GM18867 (cell line): ENCODE results near the gene LYPLAL1.

Experiments
- ATAC-seq: cut with Tn5 transposase; IDR thresholded peaks from one replicate; pipeline ENCODE4 v1.9.1; 2021; ENCODE audit warnings: mild to moderate bottlenecking, moderate library complexity; ENCODE audit not compliant: unreplicated experiment

LYPLAL1 gene

GRCh38 chr1:219173758-219174459, at the start of gene LYPLAL1:
Gene LYPLAL1 (plus strand): TSS chr1:219173878. CDS start chr1:219173891, 13 bp downstream.
- ATAC-seq: peak; percentile 84

GRCh38 chr1:219124163-219124562, 49.5 kb upstream of the LYPLAL1 start:
- no peak for ATAC-seq

- ATAC-seq: no peak
These were observed 48.3 kb upstream of the LYPLAL1 start for GRCh38 chr1:219125342-219125741.

GRCh38 chr1:219126377-219126776, 47.3 kb upstream of the LYPLAL1 start:
- ATAC-seq: no peak

GRCh38 chr1:219128957-219129356, 44.7 kb upstream of the LYPLAL1 start:
- no peak for ATAC-seq

- no peak for ATAC-seq
These were observed 43.2 kb upstream of the LYPLAL1 start for GRCh38 chr1:219130366-219130935.

- ATAC-seq: no peak
These were observed 40.7 kb upstream of the LYPLAL1 start for GRCh38 chr1:219132939-219133338.

GRCh38 chr1:219138747-219139146, 34.9 kb upstream of the LYPLAL1 start:
- no peak for ATAC-seq

- ATAC-seq: no peak
These were observed 33.3 kb upstream of the LYPLAL1 start for GRCh38 chr1:219140303-219140877.

- no peak for ATAC-seq
These were observed 29.9 kb upstream of the LYPLAL1 start for GRCh38 chr1:219143735-219144134.

- no peak for ATAC-seq
These were observed 28.9 kb upstream of the LYPLAL1 start for GRCh38 chr1:219144658-219145315.

- no peak for ATAC-seq
These were observed 26.1 kb upstream of the LYPLAL1 start for GRCh38 chr1:219147571-219148019.

- ATAC-seq: no peak
These were observed 24.6 kb upstream of the LYPLAL1 start for GRCh38 chr1:219149009-219149577.

- no peak for ATAC-seq
These were observed 23.7 kb upstream of the LYPLAL1 start for GRCh38 chr1:219149953-219150352.

GRCh38 chr1:219150913-219151312, 22.8 kb upstream of the LYPLAL1 start:
- no peak for ATAC-seq

- ATAC-seq: no peak
These were observed 22.2 kb upstream of the LYPLAL1 start for GRCh38 chr1:219151467-219151866.

- no peak for ATAC-seq
These were observed 20.9 kb upstream of the LYPLAL1 start for GRCh38 chr1:219152751-219153150.

GRCh38 chr1:219153723-219154122, 20.0 kb upstream of the LYPLAL1 start:
- ATAC-seq: no peak

GRCh38 chr1:219155135-219155534, 18.5 kb upstream of the LYPLAL1 start:
- ATAC-seq: no peak

GRCh38 chr1:219159946-219160645, 13.6 kb upstream of the LYPLAL1 start:
- ATAC-seq: peak; percentile 85

GRCh38 chr1:219160967-219161366, 12.7 kb upstream of the LYPLAL1 start:
- ATAC-seq: no peak
